HEK293 (cell line): ENCODE results near the gene CYP4V2.

ENCODE experiments used
- CTCF ChIP-seq: fragments of 450-650 bp; formaldehyde crosslinking; IDR thresholded peaks from 2 replicates; pipeline ENCODE4 v1.5.1; 2016; ENCODE audit warnings: missing biosample characterization, missing genetic modification characterization
- KLF8 ChIP-seq: fragments of 450-650 bp; formaldehyde crosslinking; IDR thresholded peaks from 2 replicates; pipeline ENCODE4 v1.5.1; 2016; ENCODE audit warnings: missing biosample characterization, missing genetic modification characterization
- ZBTB20 ChIP-seq: fragments of 450-650 bp; formaldehyde crosslinking; IDR thresholded peaks from 2 replicates; pipeline ENCODE4 v1.5.1; 2016; ENCODE audit warnings: missing biosample characterization, missing genetic modification characterization
- ZNF280D ChIP-seq: fragments of 450-650 bp; formaldehyde crosslinking; IDR thresholded peaks from 2 replicates; pipeline ENCODE4 v1.5.1; 2016; ENCODE audit warnings: missing biosample characterization, missing genetic modification characterization
- ZNF449 ChIP-seq: fragments of 450-650 bp; formaldehyde crosslinking; IDR thresholded peaks from 2 replicates; pipeline ENCODE4 v1.5.1; 2017; ENCODE audit warnings: missing biosample characterization, mild to moderate bottlenecking, missing genetic modification characterization, moderate library complexity

GRCh38 chr4:186158966-186159365, 32.4 kb upstream of the CYP4V2 start:
- TF ChIP-seq ZNF280D (no peak), CTCF (no peak), ZNF449 (tag by site-specific recombination) (no peak), ZBTB20 (no peak), KLF8 (no peak)
